Hepatocyte (in vitro differentiated cells): ENCODE results near the gene OLFM2. TPM values are rescaled to one million over a fixed set of nuclear protein-coding genes. Genes with fewer than 3 reads are reported as not detected.

Experiments
- DNase-seq: peaks from one replicate; pipeline ENCODE4 v3.0.0-alpha.2; 2016; ENCODE audit warnings: low spot score
- H2AFZ ChIP-seq: fragments of 200-600 bp; sonication (generic); 2 replicates; pipeline ENCODE4 v1.6.0; 2016; ENCODE audit warnings: antibody characterized with exemption, mild to moderate bottlenecking
- H3K27ac ChIP-seq: fragments of 200-600 bp; sonication (generic); 2 replicates; pipeline ENCODE4 v1.5.1; 2016; ENCODE audit warnings: mild to moderate bottlenecking
- H3K27me3 ChIP-seq: fragments of 200-600 bp; sonication (generic); 2 replicates; pipeline ENCODE4 v1.6.1; 2016
- H3K36me3 ChIP-seq: fragments of 200-600 bp; sonication (generic); replicated peaks from 2 replicates; pipeline ENCODE4 v1.5.1; 2016; ENCODE audit warnings: low read depth; ENCODE audit not compliant: insufficient read depth
- H3K4me1 ChIP-seq: fragments of 200-600 bp; sonication (generic); 2 replicates; pipeline ENCODE4 v1.5.1; 2016; ENCODE audit warnings: mild to moderate bottlenecking, moderate library complexity; ENCODE audit not compliant: insufficient read depth
- H3K4me2 ChIP-seq: fragments of 200-600 bp; sonication (generic); 2 replicates; pipeline ENCODE4 v1.6.0; 2016
- H3K4me3 ChIP-seq: fragments of 200-600 bp; sonication (generic); 2 replicates; pipeline ENCODE4 v1.5.1; 2016; ENCODE audit warnings: mild to moderate bottlenecking
- H3K79me2 ChIP-seq: fragments of 200-600 bp; sonication (generic); 2 replicates; pipeline ENCODE4 v1.6.0; 2017; ENCODE audit warnings: mild to moderate bottlenecking
- H3K9me2 ChIP-seq: fragments of 200-600 bp; sonication (generic); replicated peaks from 2 replicates; pipeline ENCODE4 v1.6.0; 2017; ENCODE audit warnings: mild to moderate bottlenecking; ENCODE audit not compliant: insufficient read depth
- H3K9me3 ChIP-seq: fragments of 200-600 bp; sonication (generic); 2 replicates; pipeline ENCODE4 v1.5.1; 2016; ENCODE audit warnings: low read depth, mild to moderate bottlenecking
- H4K20me1 ChIP-seq: fragments of 200-600 bp; sonication (generic); 2 replicates; pipeline ENCODE4 v1.6.0; 2016; ENCODE audit warnings: mild to moderate bottlenecking; ENCODE audit not compliant: insufficient read depth, poor library complexity, severe bottlenecking
- CTCF ChIP-seq: fragments of 200-600 bp; sonication (generic); IDR thresholded peaks from 2 replicates; pipeline ENCODE4 v1.5.1; 2016; ENCODE audit warnings: antibody characterized with exemption, mild to moderate bottlenecking; ENCODE audit not compliant: poor library complexity
- EZH2 ChIP-seq: fragments of 200-600 bp; sonication (generic); IDR thresholded peaks from 2 replicates; pipeline ENCODE4 v1.6.1; 2016; ENCODE audit warnings: antibody characterized with exemption, mild to moderate bottlenecking, borderline replicate concordance
- EZH2phosphoT487 ChIP-seq: fragments of 200-600 bp; sonication (generic); IDR thresholded peaks from one replicate; pipeline ENCODE4 v1.6.1; 2018; ENCODE audit warnings: antibody characterized with exemption, mild to moderate bottlenecking, low read depth, moderate library complexity; ENCODE audit not compliant: unreplicated experiment, severe bottlenecking
- WGBS: methylation state at CpG from one replicate; pipeline ENCODE4 v1.1.6; 2016; ENCODE audit warnings: low lambda C conversion rate; ENCODE audit errors: missing lambda C conversion rate; 5-methylcytosine and 5-hydroxymethylcytosine counted together
- polyA plus RNA-seq: library from polyadenylated mRNA; unstranded; fragments of >200 nt; fragmentation: Nextera tagmentation; extraction: Ambion mirVana; gene quantifications from 2 replicates; pipeline ENCODE4 v1.2.1, GENCODE V29; 2016
- total RNA-seq: library from RNA; depleted of rRNA; stranded (reverse); fragments of >200 nt; gene quantifications from 2 replicates; pipeline ENCODE4 v1.2.3, GENCODE V29; 2014

OLFM2 gene
- total and polyA plus RNA-seq, 2 experiments from 2014 or later = 33.1 to 36.5 TPM

GRCh38 chr19:9968820-9969687, 32.7 kb upstream of the OLFM2 start:
- Histone ChIP-seq H2AFZ (no peak overlapping the region), H3K9me2 (no peaks in the 10 kb centered on the region), H3K36me3 (no peaks in the 10 kb centered on the region), H3K9me3 (no peaks in the 10 kb centered on the region), H3K4me2 (no peak overlapping the region), H3K27me3 (peaks cover 46% of the 10 kb centered on the region), H3K4me3 (no peak overlapping the region), H4K20me1 (no peaks in the 10 kb centered on the region), H3K27ac (no peak overlapping the region), H3K4me1 (no peaks in the 10 kb centered on the region), H3K79me2 (no peaks in the 10 kb centered on the region)
- no peak for DNase-seq
- WGBS = 80% methylated on average over 7 of the region's 8 CpGs
- TF ChIP-seq EZH2phosphoT487 (no peak), CTCF (no peak), EZH2 (no peak)

GRCh38 chr19:9967326-9967725, 31.0 kb upstream of the OLFM2 start:
- no peaks in the 10 kb centered on the region for H3K9me2 ChIP-seq
- H3K27me3 ChIP-seq = peaks cover 50% of the 10 kb centered on the region
- no peak for TF ChIP-seq EZH2phosphoT487
- WGBS = 72% methylated on average over 3 of the region's 4 CpGs
- H3K27ac ChIP-seq = no peak overlapping the region
- H3K79me2 ChIP-seq = no peaks in the 10 kb centered on the region
- DNase-seq = no peak
- no peak overlapping the region for H3K4me2 ChIP-seq
- H4K20me1 ChIP-seq = no peaks in the 10 kb centered on the region
- H3K9me3 ChIP-seq = no peaks in the 10 kb centered on the region
- H3K36me3 ChIP-seq = no peaks in the 10 kb centered on the region
- no peak overlapping the region for H2AFZ ChIP-seq
- H3K4me1 ChIP-seq = no peaks in the 10 kb centered on the region
- no peak overlapping the region for H3K4me3 ChIP-seq

- H3K27ac ChIP-seq = no peak overlapping the region
- no peaks in the 10 kb centered on the region for H3K79me2 ChIP-seq
- no peak for DNase-seq
- no peaks in the 10 kb centered on the region for H3K36me3 ChIP-seq
- no peaks in the 10 kb centered on the region for H3K9me3 ChIP-seq
- TF ChIP-seq CTCF (no peak), EZH2 (no peak), EZH2phosphoT487 (no peak)
- H3K4me2 ChIP-seq = no peak overlapping the region
- H3K4me1 ChIP-seq = no peaks in the 10 kb centered on the region
- 12% methylated on average over 12 of the region's 29 CpGs for WGBS
- no peaks in the 10 kb centered on the region for H3K9me2 ChIP-seq
- no peaks in the 10 kb centered on the region for H4K20me1 ChIP-seq
- H3K27me3 ChIP-seq = peaks cover 50% of the 10 kb centered on the region
- H3K4me3 ChIP-seq = no peak overlapping the region
- no peak overlapping the region for H2AFZ ChIP-seq
Observed at GRCh38 chr19:9966448-9966847, 30.1 kb upstream of the OLFM2 start.

- Histone ChIP-seq H3K27me3 (peaks cover 50% of the 10 kb centered on the region), H3K9me3 (no peaks in the 10 kb centered on the region), H3K27ac (no peak overlapping the region), H3K36me3 (no peaks in the 10 kb centered on the region), H3K79me2 (no peaks in the 10 kb centered on the region), H2AFZ (no peak overlapping the region), H3K9me2 (no peaks in the 10 kb centered on the region), H3K4me2 (no peak overlapping the region), H3K4me1 (no peaks in the 10 kb centered on the region), H4K20me1 (no peaks in the 10 kb centered on the region), H3K4me3 (no peak overlapping the region)
- WGBS = 66% methylated on average over 5 of the region's 14 CpGs
- TF ChIP-seq CTCF (no peak), EZH2phosphoT487 (no peak), EZH2 (no peak)
- DNase-seq = no peak
Observed at GRCh38 chr19:9966024-9966423, 29.7 kb upstream of the OLFM2 start.
